ENCODE data around the gene PRKAG1. TPM values are rescaled to one million over a fixed set of nuclear protein-coding genes. Genes with fewer than 3 reads are reported as not detected.

Gene PRKAG1
- total RNA-seq, 4 donors from 2014 or later, result 55.9 to 79.9 (median 64.2) TPM

DNA sequence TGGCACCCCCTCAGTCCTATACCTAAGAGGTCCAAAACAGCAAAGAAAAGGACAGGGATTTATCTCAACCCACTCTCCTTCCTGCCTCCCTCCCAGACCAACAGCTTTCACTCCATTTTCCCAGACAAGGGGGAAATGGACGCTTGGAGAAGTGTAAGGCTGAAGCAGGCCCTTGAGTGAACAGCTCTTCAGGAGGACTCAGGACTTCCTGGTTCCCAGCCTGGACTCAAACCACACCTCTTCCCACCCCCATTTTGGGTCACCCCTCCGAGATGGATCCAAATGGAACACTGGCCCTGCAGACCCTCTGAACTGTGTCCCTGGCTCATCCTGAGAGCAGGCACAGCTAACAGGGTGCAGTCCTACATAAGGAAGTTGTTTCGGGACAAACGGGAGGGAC is 39.3 kb upstream of the PRKAG1 start:
- Histone ChIP-seq H3K4me3 (peak overlapping the region; percentile 75 to 99), H3K9me3 (no peaks in the 10 kb centered on the region), H3K27me3 (no peaks in the 10 kb centered on the region), H3K27ac (peak overlapping the region in 3 of 4 donors; percentile 29 to 93 (median 36)), H3K4me1 (peaks cover 0 to 62% (median 37%) of the 10 kb centered on the region in 3 donors), H3K36me3 (peaks cover 0 to 25% of the 10 kb centered on the region in 2 donors)
- 0 to 17% methylated on average over 1 to 2 of the region's 4 CpGs for WGBS, 2 donors (ENCODE audit: low coverage in 1 of 2)
- no peak for ATAC-seq
- TF ChIP-seq, protein P1, sequence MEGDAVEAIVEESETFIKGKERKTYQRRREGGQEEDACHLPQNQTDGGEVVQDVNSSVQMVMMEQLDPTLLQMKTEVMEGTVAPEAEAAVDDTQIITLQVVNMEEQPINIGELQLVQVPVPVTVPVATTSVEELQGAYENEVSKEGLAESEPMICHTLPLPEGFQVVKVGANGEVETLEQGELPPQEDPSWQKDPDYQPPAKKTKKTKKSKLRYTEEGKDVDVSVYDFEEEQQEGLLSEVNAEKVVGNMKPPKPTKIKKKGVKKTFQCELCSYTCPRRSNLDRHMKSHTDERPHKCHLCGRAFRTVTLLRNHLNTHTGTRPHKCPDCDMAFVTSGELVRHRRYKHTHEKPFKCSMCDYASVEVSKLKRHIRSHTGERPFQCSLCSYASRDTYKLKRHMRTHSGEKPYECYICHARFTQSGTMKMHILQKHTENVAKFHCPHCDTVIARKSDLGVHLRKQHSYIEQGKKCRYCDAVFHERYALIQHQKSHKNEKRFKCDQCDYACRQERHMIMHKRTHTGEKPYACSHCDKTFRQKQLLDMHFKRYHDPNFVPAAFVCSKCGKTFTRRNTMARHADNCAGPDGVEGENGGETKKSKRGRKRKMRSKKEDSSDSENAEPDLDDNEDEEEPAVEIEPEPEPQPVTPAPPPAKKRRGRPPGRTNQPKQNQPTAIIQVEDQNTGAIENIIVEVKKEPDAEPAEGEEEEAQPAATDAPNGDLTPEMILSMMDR (IDR thresholded peaks at IDR 0.05), result no peak
- TF ChIP-seq POLR2A (IDR thresholded peaks at IDR 0.05) (no peak), EP300 (IDR thresholded peaks at IDR 0.05) (no peak), POLR2AphosphoS5 (IDR thresholded peaks at IDR 0.05) (no peak)

DNA sequence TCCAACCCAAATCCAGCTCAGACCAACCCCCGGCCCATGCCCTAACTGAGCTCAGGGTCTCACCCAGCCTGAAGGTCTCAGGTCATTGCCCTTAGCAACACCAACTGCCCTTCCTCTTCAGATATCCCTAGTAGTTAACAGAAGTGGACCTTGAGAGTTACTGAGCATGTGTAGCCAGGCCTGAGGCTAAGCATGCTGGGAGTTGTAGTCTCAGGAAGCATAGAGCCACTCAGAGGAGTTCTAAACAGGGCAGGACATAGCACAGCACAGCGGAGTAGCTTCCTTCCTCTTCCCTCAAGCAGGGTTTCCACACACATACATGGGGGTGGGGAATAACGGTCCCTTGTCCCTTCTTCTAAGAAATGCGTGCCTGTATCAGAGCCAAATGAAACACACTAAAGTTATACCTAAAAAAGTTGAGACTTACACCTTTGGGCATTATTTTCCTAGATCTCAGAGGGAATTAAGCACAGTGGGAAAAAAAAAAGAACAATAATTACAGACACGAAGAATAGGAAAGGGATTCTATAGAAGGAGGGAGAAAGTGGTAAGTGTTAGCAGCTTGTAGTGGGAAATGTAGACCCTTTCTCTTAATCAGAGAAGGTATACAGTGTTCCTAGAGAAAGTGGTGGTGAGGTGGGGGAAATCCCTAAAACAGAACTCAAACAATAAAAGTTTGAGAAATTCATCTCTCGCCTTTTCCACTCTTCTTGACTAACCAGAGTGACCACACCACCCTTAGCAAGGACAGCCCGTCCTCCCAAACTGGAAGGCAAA is 37.6 kb upstream of the PRKAG1 start:
- Histone ChIP-seq H3K36me3 (peaks cover 0 to 43% of the 10 kb centered on the region in 2 donors), H3K4me1 (peaks cover 0 to 56% (median 37%) of the 10 kb centered on the region in 3 donors), H3K27me3 (no peaks in the 10 kb centered on the region), H3K4me3 (peak overlapping the region in 1 of 2 donors; percentile 11), H3K9me3 (no peaks in the 10 kb centered on the region), H3K27ac (peak overlapping the region in 3 of 4 donors; percentile 36 to 93 (median 52))
- no peak for TF ChIP-seq EP300 (IDR thresholded peaks at IDR 0.05)
- TF ChIP-seq POLR2AphosphoS5 (IDR thresholded peaks at IDR 0.05), result no peak
- TF ChIP-seq, protein P1 (IDR thresholded peaks at IDR 0.05), result no peak
- no peak for TF ChIP-seq POLR2A (IDR thresholded peaks at IDR 0.05)
- peak; percentile 73 for ATAC-seq
- WGBS, 2 donors (ENCODE audit: low coverage in 1 of 2), result 48 to 58% methylated on average over 4 of the region's 7 CpGs

DNA sequence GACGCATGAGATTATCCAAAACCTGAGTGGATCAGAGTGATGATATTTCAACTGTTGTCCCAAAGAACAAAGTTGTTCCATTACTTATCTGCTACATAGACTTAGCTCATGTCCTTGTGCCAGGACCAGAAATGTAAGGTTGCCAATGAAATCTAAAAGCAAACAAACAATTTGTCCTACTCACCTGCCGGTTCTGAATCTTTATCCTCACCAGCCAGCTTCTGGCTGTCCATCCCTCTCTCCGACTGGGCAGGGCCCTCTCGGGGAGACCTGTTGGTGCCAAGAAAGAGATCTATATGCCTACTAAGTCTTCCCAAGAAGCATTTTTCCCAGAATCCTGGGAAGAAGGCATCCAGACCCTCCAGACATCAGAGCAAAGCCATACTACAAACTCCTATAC is 36.5 kb upstream of the PRKAG1 start:
- ATAC-seq, result no peak
- no peaks in the 10 kb centered on the region for H3K9me3 ChIP-seq
- WGBS, 2 donors (ENCODE audit: low coverage in 1 of 2), result 64 to 73% methylated on average over 2 to 4 of the region's 4 CpGs
- H3K27ac ChIP-seq, result no peak overlapping the region
- TF ChIP-seq POLR2A (IDR thresholded peaks at IDR 0.05), result no peak
- H3K4me3 ChIP-seq, result no peak overlapping the region
- H3K27me3 ChIP-seq, result no peaks in the 10 kb centered on the region
- H3K36me3 ChIP-seq, result peaks cover 0 to 53% of the 10 kb centered on the region in 2 donors
- H3K4me1 ChIP-seq, result peaks cover 0 to 53% (median 37%) of the 10 kb centered on the region in 3 donors

DNA sequence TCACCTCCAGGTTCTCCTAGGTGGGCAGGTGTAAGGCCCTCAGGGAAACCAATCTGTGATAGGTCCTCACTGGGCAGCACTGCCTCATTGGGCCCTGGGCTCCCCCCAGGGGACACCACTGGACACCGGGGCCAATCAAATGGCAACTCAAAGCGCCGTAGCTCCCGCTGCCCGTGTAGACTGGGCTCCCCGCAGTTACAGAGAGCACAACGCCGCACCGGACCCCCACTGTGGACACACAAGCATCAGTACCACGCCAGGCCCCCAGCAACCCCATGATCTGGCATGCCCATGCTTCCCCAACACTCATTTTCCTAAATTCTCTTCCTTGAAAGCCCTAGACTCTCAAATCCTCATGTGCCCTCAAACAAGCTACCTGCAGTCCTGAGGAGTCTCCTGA is 35.9 kb upstream of the PRKAG1 start:
- H3K4me3 ChIP-seq, result no peak overlapping the region
- H3K9me3 ChIP-seq, result no peaks in the 10 kb centered on the region
- no peak for ATAC-seq
- peaks cover 0 to 59% of the 10 kb centered on the region in 2 donors for H3K36me3 ChIP-seq
- no peak for TF ChIP-seq POLR2AphosphoS5 (IDR thresholded peaks at IDR 0.05)
- TF ChIP-seq, protein P1 (IDR thresholded peaks at IDR 0.05), result no peak
- TF ChIP-seq EP300 (IDR thresholded peaks at IDR 0.05), result no peak
- no peak for TF ChIP-seq POLR2A (IDR thresholded peaks at IDR 0.05)
- H3K27me3 ChIP-seq, result no peaks in the 10 kb centered on the region
- 80 to 92% methylated on average over 7 to 8 of the region's 10 CpGs for WGBS, 2 donors (ENCODE audit: low coverage in 1 of 2)
- no peak overlapping the region for H3K27ac ChIP-seq
- peaks cover 0 to 53% (median 37%) of the 10 kb centered on the region in 3 donors for H3K4me1 ChIP-seq

DNA sequence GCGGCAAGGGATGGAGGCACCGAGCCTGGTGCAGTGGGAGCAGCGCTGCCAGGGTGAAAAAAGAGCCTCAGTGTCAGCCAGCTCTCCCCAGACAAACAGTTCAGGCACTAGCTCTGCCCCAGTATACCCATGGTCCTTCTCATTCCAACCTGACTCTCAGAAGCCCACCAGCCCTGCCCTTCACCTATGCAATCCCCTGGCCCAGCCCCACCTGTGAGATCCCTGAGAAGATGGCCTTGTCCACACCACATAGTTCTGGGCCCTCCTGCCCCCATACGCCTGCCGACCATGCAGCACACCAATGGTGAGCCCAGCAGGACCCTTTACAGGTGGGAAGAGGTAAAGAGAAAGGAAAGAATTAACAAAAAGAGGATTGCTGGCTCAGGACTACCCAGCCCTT is 35.5 kb upstream of the PRKAG1 start:
- H3K9me3 ChIP-seq, result no peaks in the 10 kb centered on the region
- TF ChIP-seq POLR2AphosphoS5 (IDR thresholded peaks at IDR 0.05) (no peak), EP300 (IDR thresholded peaks at IDR 0.05) (no peak), POLR2A (IDR thresholded peaks at IDR 0.05) (no peak)
- TF ChIP-seq, protein P1 (IDR thresholded peaks at IDR 0.05), result no peak
- WGBS, 2 donors (ENCODE audit: low coverage in 1 of 2), result 100% methylated on average over 3 of the region's 5 CpGs; no CpG with 5 or more reads in 1 of the 2 donors
- no peak overlapping the region for H3K27ac ChIP-seq
- peaks cover 0 to 51% (median 37%) of the 10 kb centered on the region in 3 donors for H3K4me1 ChIP-seq
- H3K27me3 ChIP-seq, result no peaks in the 10 kb centered on the region
- H3K36me3 ChIP-seq, result peaks cover 0 to 63% of the 10 kb centered on the region in 2 donors
- no peak overlapping the region for H3K4me3 ChIP-seq
- no peak for ATAC-seq

Measured in gastroesophageal sphincter (tissue), 4 donors.